Measurements from ENCODE around the gene C16orf87. TPM values are rescaled to one million over a fixed set of nuclear protein-coding genes. Genes with fewer than 3 reads are reported as not detected.

Gene C16orf87
- total and polyA plus RNA-seq, 4 donors, result 4.1 to 12.9 (median 5.3) TPM

- WGBS, result 93% methylated on average over 3 of the region's 3 CpGs
Measured at GRCh38 chr16:46873201-46873600, 42.2 kb upstream of the C16orf87 start.

GRCh38 chr16:46871597-46871996, 40.6 kb upstream of the C16orf87 start:
- TF ChIP-seq YY1 (IDR thresholded peaks at IDR 0.05) (no peak), ZBTB33 (IDR thresholded peaks at IDR 0.05) (no peak), NR2F2 (IDR thresholded peaks at IDR 0.05) (no peak), TAF1 (conservative IDR thresholded peaks at IDR 0.05) (no peak), ATF3 (IDR thresholded peaks at IDR 0.05) (no peak), REST (IDR thresholded peaks at IDR 0.05) (no peak), GABPA (IDR thresholded peaks at IDR 0.05 in 1 of 2, conservative IDR thresholded peaks at IDR 0.05 in 1 of 2) (no peak), FOXA2 (IDR thresholded peaks at IDR 0.05) (no peak), CTCF (IDR thresholded peaks at IDR 0.05; ENCODE audit: low read depth, low read length, missing input control) (no peak), HNF4G (IDR thresholded peaks at IDR 0.05) (no peak), SP1 (IDR thresholded peaks at IDR 0.05) (no peak), MAX (IDR thresholded peaks at IDR 0.05) (no peak), EGR1 (IDR thresholded peaks at IDR 0.05; ENCODE audit: low read depth in 2 of 2) (no peak), RAD21 (IDR thresholded peaks at IDR 0.05) (no peak), FOXA1 (IDR thresholded peaks at IDR 0.05) (no peak), RXRA (IDR thresholded peaks at IDR 0.05) (no peak), HNF4A (conservative IDR thresholded peaks at IDR 0.05) (no peak), JUND (IDR thresholded peaks at IDR 0.05) (no peak)
- Histone ChIP-seq H3K4me1 (ENCODE audit: control insufficient read depth in 4 of 4, insufficient read depth in 4 of 4, low read length in 3 of 4) (peaks cover 7 to 15% (median 8%) of the 10 kb centered on the region in 4 donors), H3K9ac (ENCODE audit: low read depth in 1 of 2, low read length in 2 of 2) (no peak overlapping the region), H3K27ac (ENCODE audit: low read depth in 1 of 2, low read length in 2 of 2) (no peak overlapping the region), H3K9me3 (ENCODE audit: control insufficient read depth in 4 of 4, low read length in 3 of 4) (no peaks in the 10 kb centered on the region), H3K27me3 (ENCODE audit: control insufficient read depth in 4 of 4, insufficient read depth in 4 of 4, low read length in 3 of 4) (no peaks in the 10 kb centered on the region), H3K4me3 (ENCODE audit: low read depth in 1 of 3, low read length in 3 of 3) (no peak overlapping the region), H3K36me3 (ENCODE audit: control insufficient read depth in 4 of 4, insufficient read depth in 3 of 4, low read depth in 1 of 4, low read length in 3 of 4) (no peaks in the 10 kb centered on the region)
- no peak for DNase-seq (ENCODE audit: low spot score)
- 89% methylated on average over 8 of the region's 8 CpGs for WGBS

More at GRCh38 chr16:46873201-46873600, 42.2 kb upstream of the C16orf87 start:
- no peak for DNase-seq (ENCODE audit: low spot score)
- Histone ChIP-seq H3K9ac (ENCODE audit: low read depth in 1 of 2, low read length in 2 of 2) (no peak overlapping the region), H3K36me3 (ENCODE audit: control insufficient read depth in 4 of 4, insufficient read depth in 3 of 4, low read depth in 1 of 4, low read length in 3 of 4) (no peaks in the 10 kb centered on the region), H3K27ac (ENCODE audit: low read depth in 1 of 2, low read length in 2 of 2) (no peak overlapping the region), H3K9me3 (ENCODE audit: control insufficient read depth in 4 of 4, low read length in 3 of 4) (no peaks in the 10 kb centered on the region), H3K4me1 (ENCODE audit: control insufficient read depth in 4 of 4, insufficient read depth in 4 of 4, low read length in 3 of 4) (peaks cover 8 to 19% (median 9%) of the 10 kb centered on the region in 4 donors), H3K4me3 (ENCODE audit: low read depth in 1 of 3, low read length in 3 of 3) (no peak overlapping the region), H3K27me3 (ENCODE audit: control insufficient read depth in 4 of 4, insufficient read depth in 4 of 4, low read length in 3 of 4) (no peaks in the 10 kb centered on the region)
- TF ChIP-seq REST (IDR thresholded peaks at IDR 0.05) (no peak), HNF4A (conservative IDR thresholded peaks at IDR 0.05) (no peak)
